ENCODE measurements around the gene CFH. TPM values are rescaled to one million over a fixed set of nuclear protein-coding genes. Genes with fewer than 3 reads are reported as not detected.
A peak's percentile ranks its signal among the peaks of the same experiment; 100 is the strongest.

The CFH gene
- total RNA-seq, result 145 and 164 TPM in 2 replicates

GRCh38 chr1:196651637-196652215, at the start of gene CFH:
Gene CFH (plus strand): TSS chr1:196652043. CDS start chr1:196652118, 75 bp downstream.
- H3K9me3 ChIP-seq (ENCODE audit: low read depth, low read length), result no peaks in the 10 kb centered on the region

GRCh38 chr1:196603651-196604050, 48.2 kb upstream of the CFH start:
- H3K36me3 ChIP-seq (ENCODE audit: insufficient read depth, low read length), result no peaks in the 10 kb centered on the region
- no peak overlapping the region for H2AFZ ChIP-seq (ENCODE audit: low read length)
- no peaks in the 10 kb centered on the region for H4K20me1 ChIP-seq (ENCODE audit: insufficient read depth, low read length)
- no peak overlapping the region for H3K4me2 ChIP-seq (ENCODE audit: insufficient read depth, low read length)
- H3K27me3 ChIP-seq (ENCODE audit: insufficient read depth, low read length), result no peaks in the 10 kb centered on the region
- peaks cover 7% of the 10 kb centered on the region for H3K4me1 ChIP-seq (ENCODE audit: insufficient read depth, low read length)
- TF ChIP-seq CTCF (IDR thresholded peaks at IDR 0.05; ENCODE audit: extremely low read depth, low read depth, low read length), result no peak
- no peak overlapping the region for H3K27ac ChIP-seq (ENCODE audit: low read depth, low read length)
- no peak overlapping the region for H3K4me3 ChIP-seq (ENCODE audit: insufficient read depth, low read length)
- H3K9me3 ChIP-seq (ENCODE audit: low read depth, low read length), result no peaks in the 10 kb centered on the region
- DNase-seq (ENCODE audit: insufficient read length, low spot score, missing footprints), result no peak
- H3K79me2 ChIP-seq (ENCODE audit: insufficient read depth, low read length), result no peaks in the 10 kb centered on the region

More at GRCh38 chr1:196651637-196652215, at the start of gene CFH:
- Histone ChIP-seq H3K4me3 (ENCODE audit: insufficient read depth, low read length) (peak within 1 kb of the TSS; percentile 72), H3K79me2 (ENCODE audit: insufficient read depth, low read length) (peaks cover 28% of the 10 kb centered on the region), H3K27ac (ENCODE audit: low read depth, low read length) (peak within 1 kb of the TSS; percentile 44), H3K36me3 (ENCODE audit: insufficient read depth, low read length) (no peaks in the 10 kb centered on the region), H3K4me2 (ENCODE audit: insufficient read depth, low read length) (peak within 1 kb of the TSS; percentile 81), H3K4me1 (ENCODE audit: insufficient read depth, low read length) (peaks cover 17% of the 10 kb centered on the region), H2AFZ (ENCODE audit: low read length) (peak within 1 kb of the TSS; percentile 69), H3K27me3 (ENCODE audit: insufficient read depth, low read length) (no peaks in the 10 kb centered on the region), H4K20me1 (ENCODE audit: insufficient read depth, low read length) (no peaks in the 10 kb centered on the region)
- DNase-seq (ENCODE audit: insufficient read length, low spot score, missing footprints), result peak; percentile 82
- no peak for TF ChIP-seq CTCF (IDR thresholded peaks at IDR 0.05; ENCODE audit: extremely low read depth, low read depth, low read length)

- Histone ChIP-seq H4K20me1 (ENCODE audit: insufficient read depth, low read length) (no peaks in the 10 kb centered on the region), H2AFZ (ENCODE audit: low read length) (peak overlapping the region; percentile 82), H3K4me1 (ENCODE audit: insufficient read depth, low read length) (peaks cover 12% of the 10 kb centered on the region), H3K4me2 (ENCODE audit: insufficient read depth, low read length) (peak overlapping the region; percentile 84), H3K27ac (ENCODE audit: low read depth, low read length) (no peak overlapping the region), H3K27me3 (ENCODE audit: insufficient read depth, low read length) (no peaks in the 10 kb centered on the region), H3K79me2 (ENCODE audit: insufficient read depth, low read length) (no peaks in the 10 kb centered on the region), H3K36me3 (ENCODE audit: insufficient read depth, low read length) (no peaks in the 10 kb centered on the region), H3K9me3 (ENCODE audit: low read depth, low read length) (no peaks in the 10 kb centered on the region), H3K4me3 (ENCODE audit: insufficient read depth, low read length) (peak overlapping the region; percentile 73)
- TF ChIP-seq CTCF (IDR thresholded peaks at IDR 0.05; ENCODE audit: extremely low read depth, low read depth, low read length), result no peak
- peak; percentile 18 for DNase-seq (ENCODE audit: insufficient read length, low spot score, missing footprints)
Measured at GRCh38 chr1:196607981-196608380, 43.9 kb upstream of the CFH start.

GRCh38 chr1:196608390-196609369, 43.2 kb upstream of the CFH start, which contains the start of gene KCNT2:
Gene KCNT2 (minus strand): TSS chr1:196608440. CDS start chr1:196608309, 131 bp downstream.
- TF ChIP-seq CTCF (IDR thresholded peaks at IDR 0.05; ENCODE audit: extremely low read depth, low read depth, low read length), result peak; percentile 13
- Histone ChIP-seq H2AFZ (ENCODE audit: low read length) (peak within 1 kb of the TSS; percentile 82), H4K20me1 (ENCODE audit: insufficient read depth, low read length) (no peaks in the 10 kb centered on the region), H3K4me3 (ENCODE audit: insufficient read depth, low read length) (peak within 1 kb of the TSS; percentile 73), H3K9me3 (ENCODE audit: low read depth, low read length) (no peaks in the 10 kb centered on the region), H3K27me3 (ENCODE audit: insufficient read depth, low read length) (no peaks in the 10 kb centered on the region), H3K27ac (ENCODE audit: low read depth, low read length) (no peak within 1 kb of the TSS), H3K4me1 (ENCODE audit: insufficient read depth, low read length) (peaks cover 12% of the 10 kb centered on the region), H3K79me2 (ENCODE audit: insufficient read depth, low read length) (no peaks in the 10 kb centered on the region), H3K36me3 (ENCODE audit: insufficient read depth, low read length) (no peaks in the 10 kb centered on the region), H3K4me2 (ENCODE audit: insufficient read depth, low read length) (peak within 1 kb of the TSS; percentile 84)
- peak; percentile 74 for DNase-seq (ENCODE audit: insufficient read length, low spot score, missing footprints)
